ENCODE data around the gene LCE2B.

LCE2B gene

GRCh38 chr1:152718238-152718637 lies 32.3 kb downstream of the LCE2B start:
- no peak for TF ChIP-seq CTCF (IDR thresholded peaks at IDR 0.05; ENCODE audit: insufficient read depth, low read length, missing control alignments)
- CTCF ChIA-PET = no interaction called here
- no peak overlapping the region for H3K4me3 ChIP-seq (ENCODE audit: low read depth, low read length)
- POLR2A ChIA-PET = no interaction called here
- no peak for DNase-seq (ENCODE audit: low read depth, low spot score)

- ChIA-PET CTCF (no interaction called here), POLR2A (no interaction called here)
- DNase-seq (ENCODE audit: low read depth, low spot score) = no peak
- no peak for TF ChIP-seq CTCF (IDR thresholded peaks at IDR 0.05; ENCODE audit: insufficient read depth, low read length, missing control alignments)
- H3K4me3 ChIP-seq (ENCODE audit: low read depth, low read length) = no peak overlapping the region
These were observed 39.3 kb downstream of the LCE2B start for GRCh38 chr1:152725261-152725660.

GRCh38 chr1:152728986-152729385 lies 43.1 kb downstream of the LCE2B start:
- DNase-seq (ENCODE audit: low read depth, low spot score) = no peak
- POLR2A ChIA-PET = no interaction called here
- no peak for TF ChIP-seq CTCF (IDR thresholded peaks at IDR 0.05; ENCODE audit: insufficient read depth, low read length, missing control alignments)
- CTCF ChIA-PET = no interaction called here
- H3K4me3 ChIP-seq (ENCODE audit: low read depth, low read length) = no peak overlapping the region

DNA sequence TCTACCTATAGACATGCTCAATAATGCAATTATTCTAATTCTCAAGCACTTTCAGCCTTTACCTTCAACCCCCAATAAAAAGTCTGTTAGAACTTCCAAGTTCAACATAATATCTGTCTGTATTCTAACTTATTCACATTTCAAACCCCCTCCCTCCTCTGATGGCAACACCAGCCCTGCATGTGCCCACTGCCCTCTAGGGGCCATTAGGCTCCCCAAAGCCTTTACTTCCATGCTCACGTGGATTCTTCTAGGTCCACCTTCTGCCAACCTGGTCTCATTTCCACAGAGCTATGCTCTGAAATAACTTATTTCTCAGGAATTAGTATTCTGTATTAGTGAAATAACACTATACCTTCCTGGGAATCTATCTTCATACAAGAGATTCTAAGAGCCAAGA lies 49.7 kb downstream of the LCE2B start:
- H3K4me3 ChIP-seq (ENCODE audit: low read depth, low read length) = no peak overlapping the region
- CTCF ChIA-PET = no interaction called here
- POLR2A ChIA-PET = no interaction called here

More for the DNA sequence above, 49.7 kb downstream of the LCE2B start:
- DNase-seq (ENCODE audit: low read depth, low spot score) = no peak
- no peak for TF ChIP-seq CTCF (IDR thresholded peaks at IDR 0.05; ENCODE audit: insufficient read depth, low read length, missing control alignments)
